CD14-positive monocyte (primary cell): Measurements from ENCODE around the gene SLC25A40. TPM values are rescaled to one million over a fixed set of nuclear protein-coding genes. Genes with fewer than 3 reads are reported as not detected.

Source experiments
- DNase-seq, 3 donors: peaks; one replicate each; pipeline ENCODE4 v3.0.0-alpha.2; 2011 to 2022
- H2AFZ ChIP-seq: 2 replicates; pipeline ENCODE4 v1.6.0; 2012; ENCODE audit warnings: mild to moderate bottlenecking, low read depth, low read length, inconsistent platforms; ENCODE audit not compliant: insufficient read depth, poor library complexity, severe bottlenecking
- H3K27ac ChIP-seq, 2 donors: 1 replicate in 1 of 2; 2 replicates in 1 of 2; pipeline ENCODE4 v1.5.1; 2012 to 2013; ENCODE audit warnings: low read length in 2 of 2, control low read depth in 1 of 2, inconsistent platforms in 1 of 2, low read depth in 1 of 2, mild to moderate bottlenecking in 1 of 2
- H3K27me3 ChIP-seq, 2 donors: one replicate each; pipeline versions ENCODE4 v1.6.0 to v1.6.1; 2011 to 2013; ENCODE audit warnings: low read length in 2 of 2; ENCODE audit not compliant: control insufficient read depth in 2 of 2, insufficient read depth in 2 of 2
- H3K36me3 ChIP-seq, 2 donors: replicated peaks in 1 of 2; 1 replicate in 1 of 2; 2 replicates in 1 of 2; pipeline versions ENCODE4 v1.5.1 to v1.6.1; 2012 to 2013; ENCODE audit warnings: low read length in 2 of 2, control low read depth in 1 of 2, inconsistent platforms in 1 of 2, mild to moderate bottlenecking in 1 of 2; ENCODE audit not compliant: insufficient read depth in 2 of 2, control insufficient read depth in 1 of 2
- H3K4me1 ChIP-seq, 2 donors: 1 replicate in 1 of 2; 2 replicates in 1 of 2; pipeline versions ENCODE4 v1.5.1 to v1.6.1; 2012 to 2013; ENCODE audit warnings: low read length in 2 of 2, control low read depth in 1 of 2, inconsistent platforms in 1 of 2, mild to moderate bottlenecking in 1 of 2, moderate library complexity in 1 of 2; ENCODE audit not compliant: insufficient read depth in 2 of 2, control insufficient read depth in 1 of 2
- H3K4me2 ChIP-seq: replicated peaks from 2 replicates; pipeline ENCODE3; 2012; ENCODE audit warnings: low read length, moderate library complexity, mild to moderate bottlenecking; ENCODE audit not compliant: poor library complexity, severe bottlenecking; ENCODE audit errors: extremely low read depth
- H3K4me3 ChIP-seq, 3 experiments: fragments of 200-600 bp in 1 of 3; sonication (generic) in 1 of 3; replicated peaks in 1 of 3; 1 replicate in 2 of 3; 2 replicates in 1 of 3; pipeline ENCODE4 v1.5.1; 2011 to 2013; ENCODE audit warnings: low read length in 3 of 3, mild to moderate bottlenecking in 3 of 3, control low read depth in 2 of 3, low read depth in 2 of 3, inconsistent platforms in 1 of 3, moderate library complexity in 1 of 3
- H3K79me2 ChIP-seq: 2 replicates; pipeline ENCODE4 v1.6.0; 2012; ENCODE audit warnings: mild to moderate bottlenecking, control low read depth, inconsistent platforms, low read length, moderate library complexity; ENCODE audit not compliant: insufficient read depth
- H3K9ac ChIP-seq: 2 replicates; pipeline ENCODE4 v1.6.0; 2017; ENCODE audit warnings: low read length, mild to moderate bottlenecking; ENCODE audit not compliant: insufficient read depth, poor library complexity, severe bottlenecking
- H3K9me3 ChIP-seq, 2 donors: replicated peaks in 1 of 2; 1 replicate in 1 of 2; 2 replicates in 1 of 2; pipeline versions ENCODE4 v1.5.1 to v1.6.1; 2012 to 2013; ENCODE audit warnings: low read length in 2 of 2, control low read depth in 1 of 2; ENCODE audit not compliant: control insufficient read depth in 1 of 2, insufficient read depth in 1 of 2
- H4K20me1 ChIP-seq: 2 replicates; pipeline ENCODE4 v1.6.0; 2012; ENCODE audit warnings: mild to moderate bottlenecking, low read length, control low read depth, moderate library complexity; ENCODE audit not compliant: insufficient read depth
- H3K27ac Mint-ChIP-seq, 7 donors: one replicate each; pipeline ENCODE4 v1.8.0; 2020; ENCODE audit warnings: mild to moderate bottlenecking in 7 of 7, mixed read lengths in 7 of 7, moderate library complexity in 6 of 7, inconsistent platforms in 2 of 7
- H3K27me3 Mint-ChIP-seq, 3 donors: one replicate each; pipeline ENCODE4 v1.8.0; 2021 to 2022; ENCODE audit warnings: low read depth in 3 of 3, mild to moderate bottlenecking in 3 of 3, mixed read lengths in 3 of 3, moderate library complexity in 3 of 3, inconsistent platforms in 1 of 3
- H3K36me3 Mint-ChIP-seq, 2 donors: one replicate each; pipeline ENCODE4 v1.8.0; 2020; ENCODE audit warnings: mixed read lengths in 2 of 2, inconsistent platforms in 1 of 2, mild to moderate bottlenecking in 1 of 2
- H3K4me1 Mint-ChIP-seq: one replicate; pipeline ENCODE4 v1.8.0; 2020; ENCODE audit warnings: mild to moderate bottlenecking, mixed read lengths
- H3K4me3 Mint-ChIP-seq, 2 donors: one replicate each; pipeline ENCODE4 v1.8.0; 2020; ENCODE audit warnings: mild to moderate bottlenecking in 2 of 2, mixed read lengths in 2 of 2, moderate library complexity in 1 of 2
- H3K9me3 Mint-ChIP-seq, 7 donors: one replicate each; pipeline ENCODE4 v1.8.0; 2020 to 2022; ENCODE audit warnings: mixed read lengths in 7 of 7, mild to moderate bottlenecking in 6 of 7, moderate library complexity in 6 of 7, inconsistent platforms in 2 of 7
- WGBS: methylation state at CpG from one replicate; pipeline ENCODE4 v1.1.5; 2013; ENCODE audit warnings: missing lambda C conversion rate; ENCODE audit not compliant: insufficient coverage; 5-methylcytosine and 5-hydroxymethylcytosine counted together
- intact Hi-C, 2 donors: fragments of 100-400 bp; cut with micrococcal nuclease; formaldehyde crosslinking; loops; one replicate each; pipeline versions ENCODE4 v1.15.0 to v1.15.1; 2023
- polyA plus RNA-seq, 3 donors: library from polyadenylated mRNA; depleted of rRNA in 1 of 3; unstranded in 2 of 3; stranded (reverse) in 1 of 3; fragments of 300-500 nt in 2 of 3; fragments of >200 nt in 1 of 3; fragmentation: Illumina TruSeq in 2 of 3; gene quantifications; 1 replicate in 2 of 3; 2 replicates in 1 of 3; pipeline ENCODE4 v1.2.3, GENCODE V29; 2012 to 2021
- TF ChIP-seq, protein P1 (sequence below): fragments of 200-600 bp; IDR thresholded peaks from one replicate; pipeline ENCODE4 v1.8.0; 2022; ENCODE audit warnings: antibody characterized with exemption, mild to moderate bottlenecking

SLC25A40 gene
- polyA plus RNA-seq, 3 donors, result 23.5 to 36.3 (median 26.2) TPM

DNA sequence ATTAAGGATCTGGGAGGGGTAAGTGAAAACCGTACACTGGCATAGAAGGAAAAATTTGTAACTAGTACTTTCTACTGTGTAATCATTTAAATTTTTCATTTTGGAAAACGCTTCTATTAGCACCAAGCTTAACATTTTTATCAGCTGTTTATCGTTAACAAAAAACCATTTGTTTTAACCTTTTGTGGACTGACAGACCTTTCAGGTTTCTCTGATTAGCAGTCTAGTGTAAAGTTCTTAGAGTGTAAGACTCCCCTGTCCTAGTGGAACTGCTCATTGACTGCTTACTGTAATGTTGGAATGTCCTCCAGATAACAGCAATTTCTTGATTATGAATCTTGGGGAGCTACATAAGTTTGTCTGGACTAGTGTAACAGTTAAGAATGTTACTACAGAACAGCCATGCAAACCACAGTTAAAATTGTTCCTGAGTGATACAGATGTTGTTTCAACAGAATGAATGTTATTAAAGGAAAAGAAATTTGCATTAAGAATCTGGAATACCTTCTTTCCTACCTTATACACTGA, 2.1 kb upstream of the SLC25A40 start:
- H3K79me2 ChIP-seq, result peaks cover 89% of the 10 kb centered on the region
- H3K9me3 ChIP-seq, result no peaks in the 10 kb centered on the region
- Mint-ChIP-seq H3K4me1 (peaks cover 33% of the 10 kb centered on the region), H3K36me3 (peaks cover 11 to 18% of the 10 kb centered on the region in 2 donors), H3K4me3 (no peak overlapping the region), H3K9me3 (peaks cover 0 to 3% (median 0%) of the 10 kb centered on the region in 7 donors), H3K27me3 (peaks cover 0 to 2% (median 0%) of the 10 kb centered on the region in 3 donors), H3K27ac (no peak overlapping the region)
- H2AFZ ChIP-seq, result no peak overlapping the region
- TF ChIP-seq, protein P1, sequence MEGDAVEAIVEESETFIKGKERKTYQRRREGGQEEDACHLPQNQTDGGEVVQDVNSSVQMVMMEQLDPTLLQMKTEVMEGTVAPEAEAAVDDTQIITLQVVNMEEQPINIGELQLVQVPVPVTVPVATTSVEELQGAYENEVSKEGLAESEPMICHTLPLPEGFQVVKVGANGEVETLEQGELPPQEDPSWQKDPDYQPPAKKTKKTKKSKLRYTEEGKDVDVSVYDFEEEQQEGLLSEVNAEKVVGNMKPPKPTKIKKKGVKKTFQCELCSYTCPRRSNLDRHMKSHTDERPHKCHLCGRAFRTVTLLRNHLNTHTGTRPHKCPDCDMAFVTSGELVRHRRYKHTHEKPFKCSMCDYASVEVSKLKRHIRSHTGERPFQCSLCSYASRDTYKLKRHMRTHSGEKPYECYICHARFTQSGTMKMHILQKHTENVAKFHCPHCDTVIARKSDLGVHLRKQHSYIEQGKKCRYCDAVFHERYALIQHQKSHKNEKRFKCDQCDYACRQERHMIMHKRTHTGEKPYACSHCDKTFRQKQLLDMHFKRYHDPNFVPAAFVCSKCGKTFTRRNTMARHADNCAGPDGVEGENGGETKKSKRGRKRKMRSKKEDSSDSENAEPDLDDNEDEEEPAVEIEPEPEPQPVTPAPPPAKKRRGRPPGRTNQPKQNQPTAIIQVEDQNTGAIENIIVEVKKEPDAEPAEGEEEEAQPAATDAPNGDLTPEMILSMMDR, result no peak
- no peaks in the 10 kb centered on the region for H3K27me3 ChIP-seq
- H3K27ac ChIP-seq, result no peak overlapping the region
- H3K36me3 ChIP-seq, result peaks cover 6 to 17% of the 10 kb centered on the region in 2 donors
- H3K4me1 ChIP-seq, result peaks cover 17 to 33% of the 10 kb centered on the region in 2 donors
- no peak overlapping the region for H3K4me2 ChIP-seq
- H3K9ac ChIP-seq, result no peak overlapping the region
- no peak overlapping the region for H3K4me3 ChIP-seq
- no CpG with 5 or more reads among the region's 3 CpGs for WGBS
- H4K20me1 ChIP-seq, result peaks cover 5% of the 10 kb centered on the region
- DNase-seq, result no peak
- intact Hi-C loops, result loop anchor here in 1 of 2 donors (10.0 kb wide), 1 partner anchor 723 kb away; the partner anchor contains the start of gene DMTF1

DNA sequence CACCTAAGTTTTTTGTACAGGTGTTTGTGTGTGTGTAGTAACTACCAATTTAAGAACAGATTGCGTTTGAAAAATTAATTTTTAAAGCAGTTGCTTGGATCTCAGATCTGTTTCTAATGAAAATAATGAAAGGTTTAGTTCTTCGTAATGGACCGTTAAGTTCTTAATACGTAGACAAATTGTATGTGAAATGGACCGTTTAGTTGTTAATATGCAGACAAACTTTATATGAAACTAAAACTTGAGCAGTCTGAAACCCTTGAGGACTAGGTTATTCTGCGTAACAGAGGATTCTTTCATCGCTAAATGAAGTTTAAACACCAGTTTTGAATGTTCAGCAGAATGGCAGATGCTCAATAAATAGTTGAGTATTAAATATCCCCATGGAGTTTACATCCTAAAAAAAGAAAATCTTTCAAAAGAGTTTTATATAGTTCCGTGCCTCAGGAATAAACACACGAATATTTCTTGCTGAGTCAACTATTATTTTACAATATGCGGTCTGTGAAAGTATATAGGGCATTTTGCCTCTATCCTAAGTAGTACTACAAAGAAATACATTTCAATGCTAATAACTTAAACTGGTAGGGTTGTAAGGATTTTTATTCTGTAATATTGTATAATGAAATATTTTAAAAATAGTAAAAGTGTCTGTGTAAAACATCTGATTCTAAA, 1.3 kb upstream of the SLC25A40 start:
- peaks cover 89% of the 10 kb centered on the region for H3K79me2 ChIP-seq
- peak overlapping the region in 2 of 7 donors; percentile 93 to 97 for H3K27ac Mint-ChIP-seq
- no peaks in the 10 kb centered on the region for H3K9me3 ChIP-seq
- peak overlapping the region; percentile 96 for H2AFZ ChIP-seq
- 0% methylated on average over 2 of the region's 10 CpGs for WGBS
- H3K36me3 Mint-ChIP-seq, result peaks cover 11 to 14% of the 10 kb centered on the region in 2 donors
- peaks cover 25 to 41% of the 10 kb centered on the region in 2 donors for H3K4me1 ChIP-seq
- no peak for DNase-seq
- H3K27me3 Mint-ChIP-seq, result peaks cover 0 to 2% (median 0%) of the 10 kb centered on the region in 3 donors
- peaks cover 6 to 14% of the 10 kb centered on the region in 2 donors for H3K36me3 ChIP-seq
- H3K27me3 ChIP-seq, result no peaks in the 10 kb centered on the region
- H3K9ac ChIP-seq, result peak overlapping the region; percentile 86
- peak overlapping the region; percentile 93 to 99 (median 98) for H3K4me3 ChIP-seq
- peak overlapping the region; percentile 95 to 97 for H3K4me3 Mint-ChIP-seq
- H3K4me1 Mint-ChIP-seq, result peaks cover 40% of the 10 kb centered on the region
- H3K4me2 ChIP-seq, result peak overlapping the region; percentile 94
- TF ChIP-seq, protein P1, result no peak
- H4K20me1 ChIP-seq, result peaks cover 13% of the 10 kb centered on the region
- intact Hi-C loops, result loop anchor here in 1 of 2 donors (10.0 kb wide), 1 partner anchor 723 kb away; the partner anchor contains the start of gene DMTF1
- peaks cover 0 to 4% (median 0%) of the 10 kb centered on the region in 7 donors for H3K9me3 Mint-ChIP-seq
- H3K27ac ChIP-seq, result peak overlapping the region in 1 of 2 donors; percentile 91
